Endothelial cell of umbilical vein (primary cell): ENCODE measurements around the gene KIAA0825. TPM values are rescaled to one million over a fixed set of nuclear protein-coding genes. Genes with fewer than 3 reads are reported as not detected.

Experiments used
- BruUV-seq: library from RNA; stranded (reverse); fragments of 400-500 nt; replicated peaks from 2 replicates; lab custom pipeline; 2021; lab: Mats Ljungman, UMichigan
- CTCF ChIA-PET: fragments of 300-600, 350-600 bp; sonication (Branson Sonifier 250); formaldehyde crosslinking; loops from one replicate; lab custom pipeline; 2021; ENCODE audit warnings: antibody characterized with exemption, inconsistent platforms; lab: Charles Lee
- POLR2A ChIA-PET: fragments of 300-600, 350-600 bp; sonication (Branson Sonifier 250); formaldehyde crosslinking; loops from one replicate; lab custom pipeline; 2021; ENCODE audit warnings: antibody characterized with exemption, inconsistent platforms; lab: Charles Lee
- DNase-seq: peaks from one replicate; pipeline ENCODE4 v3.0.0-alpha.2; 2011; ENCODE audit warnings: low read depth, low spot score
- FAIRE-seq: peaks from 2 replicates; lab custom pipeline; 2011; peaks lifted over from hg19 to GRCh38; lab: Jason Lieb, UNC
- H2AFZ ChIP-seq: 2 replicates; pipeline ENCODE4 v1.6.0; 2012; ENCODE audit warnings: low read depth, low read length, control low read depth, inconsistent platforms
- H3K27ac ChIP-seq: 2 replicates; pipeline ENCODE4 v1.5.1; 2011; ENCODE audit warnings: low read depth, mild to moderate bottlenecking, control low read depth, low read length, moderate library complexity; ENCODE audit not compliant: insufficient read depth
- H3K27me3 ChIP-seq, 2 experiments: 2 replicates each; pipeline versions ENCODE4 v1.6.0 to v1.6.1; 2011; ENCODE audit warnings: low read length in 2 of 2, mixed read lengths in 1 of 2; ENCODE audit not compliant: control insufficient read depth in 2 of 2, insufficient read depth in 2 of 2
- H3K36me3 ChIP-seq, 2 experiments: 2 replicates in 1 of 2; 3 replicates in 1 of 2; pipeline ENCODE4 v1.5.1; 2011; ENCODE audit warnings: low read length in 2 of 2, mild to moderate bottlenecking in 1 of 2, moderate library complexity in 1 of 2; ENCODE audit not compliant: control insufficient read depth in 2 of 2, insufficient read depth in 2 of 2; ENCODE audit errors: extremely low read depth in 1 of 2
- H3K4me1 ChIP-seq: 3 replicates; pipeline ENCODE4 v1.5.1; 2011; ENCODE audit warnings: mild to moderate bottlenecking, low read length; ENCODE audit not compliant: control insufficient read depth, insufficient read depth; ENCODE audit errors: extremely low read depth
- H3K4me2 ChIP-seq: 2 replicates; pipeline ENCODE4 v1.6.1; 2011; ENCODE audit warnings: low read length, control low read depth, mixed read lengths; ENCODE audit not compliant: insufficient read depth
- H3K4me3 ChIP-seq, 3 experiments: fragments of 200-600 bp in 1 of 3; sonication (generic), shearing (Covaris generic) in 1 of 3; replicated peaks in 1 of 3; 2 replicates each; pipeline ENCODE4 v1.5.1; 2011 to 2016; ENCODE audit warnings: control low read depth in 3 of 3, low read length in 3 of 3, mild to moderate bottlenecking in 2 of 3, inconsistent platforms in 1 of 3, low read depth in 1 of 3, moderate library complexity in 1 of 3; ENCODE audit not compliant: insufficient read depth in 1 of 3
- H3K79me2 ChIP-seq: 2 replicates; pipeline ENCODE4 v1.6.0; 2012; ENCODE audit warnings: low read length, inconsistent platforms; ENCODE audit not compliant: control insufficient read depth, insufficient read depth
- H3K9ac ChIP-seq: replicated peaks from 2 replicates; pipeline ENCODE3; 2011; ENCODE audit warnings: low read length, control low read depth; ENCODE audit not compliant: insufficient read depth; ENCODE audit errors: extremely low read depth
- H3K9me1 ChIP-seq: replicated peaks from 3 replicates; pipeline ENCODE4 v1.6.0; 2011; ENCODE audit warnings: mild to moderate bottlenecking, low read length; ENCODE audit not compliant: control insufficient read depth, insufficient read depth; ENCODE audit errors: extremely low read depth
- H3K9me3 ChIP-seq: replicated peaks from 2 replicates; pipeline ENCODE4 v1.5.1; 2012; ENCODE audit warnings: low read length, inconsistent platforms; ENCODE audit not compliant: control insufficient read depth, insufficient read depth
- H4K20me1 ChIP-seq: replicated peaks from 2 replicates; pipeline ENCODE3; 2011; ENCODE audit warnings: mild to moderate bottlenecking, low read length; ENCODE audit not compliant: control insufficient read depth, insufficient read depth; ENCODE audit errors: extremely low read depth
- CTCF ChIP-seq, 2 donors: IDR thresholded peaks; 1 replicate in 1 of 2; 2 replicates in 1 of 2; pipeline ENCODE4 v1.5.1; 2011; ENCODE audit warnings: low read length in 2 of 2, mild to moderate bottlenecking in 2 of 2, moderate library complexity in 2 of 2, control low read depth in 1 of 2, inconsistent platforms in 1 of 2, low read depth in 1 of 2; ENCODE audit not compliant: insufficient read depth in 1 of 2; ENCODE audit errors: extremely low read depth in 1 of 2
- EZH2 ChIP-seq: IDR thresholded peaks from 2 replicates; pipeline ENCODE4 v1.6.1; 2012; ENCODE audit warnings: borderline replicate concordance, low read depth, mild to moderate bottlenecking, moderate library complexity, low read length, inconsistent platforms; ENCODE audit not compliant: severe bottlenecking
- FOS ChIP-seq: IDR thresholded peaks from 2 replicates; pipeline ENCODE4 v1.6.1; 2011; ENCODE audit warnings: mild to moderate bottlenecking, low read length, moderate library complexity, borderline replicate concordance; ENCODE audit not compliant: insufficient read depth
- GATA2 ChIP-seq: IDR thresholded peaks from 2 replicates; pipeline ENCODE4 v1.7.0; 2011; ENCODE audit warnings: low read depth, mild to moderate bottlenecking, moderate library complexity, mixed read lengths, low read length; ENCODE audit not compliant: insufficient read length, insufficient read depth
- JUN ChIP-seq: IDR thresholded peaks from 2 replicates; pipeline ENCODE4 v1.6.1; 2011; ENCODE audit warnings: borderline replicate concordance, low read depth; ENCODE audit not compliant: insufficient read length, insufficient read depth
- MAX ChIP-seq: IDR thresholded peaks from 2 replicates; pipeline ENCODE4 v1.6.1; 2011; ENCODE audit not compliant: insufficient read depth, insufficient read length
- MYC ChIP-seq: IDR thresholded peaks from one replicate; pipeline ENCODE4 v1.6.1; 2011; ENCODE audit warnings: mild to moderate bottlenecking, low read depth, low read length
- POLR2A ChIP-seq: IDR thresholded peaks from 2 replicates; pipeline ENCODE4 v1.6.1; 2012; ENCODE audit warnings: low read depth, mild to moderate bottlenecking, control low read depth, low read length
- POLR2AphosphoS5 ChIP-seq: IDR thresholded peaks from 2 replicates; pipeline ENCODE4 v1.6.1; 2012; ENCODE audit warnings: low read depth, mild to moderate bottlenecking, control low read depth, low read length, moderate library complexity; ENCODE audit not compliant: insufficient read depth
- dilution Hi-C: fragments of 300-500 bp; cut with MboI; formaldehyde crosslinking; loops from one replicate; pipeline ENCODE4 v1.15.0; 2019; ENCODE audit warnings: low sequenced_read_pairs; ENCODE audit not compliant: extremely low pct_ligation_motif_present
- intact Hi-C: fragments of 100-400 bp; cut with micrococcal nuclease; formaldehyde crosslinking; loops from one replicate; pipeline ENCODE4 v1.10.0; 2022
- polyA plus RNA-seq, 4 experiments: library from polyadenylated mRNA; depleted of rRNA in 3 of 4; stranded (reverse) in 3 of 4; unstranded in 1 of 4; fragments of >200 nt; gene quantifications; 2 replicates each; pipeline versions ENCODE4 v1.2.1 to v1.2.3, GENCODE V29; 2011 to 2012; ENCODE audit warnings: missing spikeins in 1 of 4
- total RNA-seq: library from RNA; stranded (reverse); gene quantifications from 2 replicates; pipeline ENCODE4 v1.2.3, GENCODE V29; 2021

The KIAA0825 gene
- total and polyA plus RNA-seq, 2 donors (not counting 3 experiments of a cell fraction or from before 2014, with no cell fraction given) = 0.15 to 1.1 TPM

DNA sequence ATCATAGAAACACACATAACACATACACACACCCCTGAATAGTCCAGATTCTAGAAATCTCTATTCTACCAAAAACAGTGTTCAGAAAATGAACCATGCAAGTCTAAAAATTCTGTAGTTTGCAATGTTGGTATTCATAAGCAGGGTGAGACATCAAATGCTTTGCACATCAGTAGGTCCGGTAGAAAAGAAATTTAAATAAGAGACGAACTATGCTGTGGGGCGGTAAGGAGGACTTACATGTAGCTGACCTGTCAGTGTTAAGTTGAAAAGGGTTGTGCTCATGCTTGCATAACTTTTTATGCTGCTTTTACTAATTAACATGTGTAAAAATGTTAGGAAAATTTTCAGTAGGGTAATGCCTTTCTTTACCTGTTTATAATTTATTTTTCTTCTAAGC is 409.1 kb downstream of the KIAA0825 start:
- Histone ChIP-seq H3K4me1 (no peaks in the 10 kb centered on the region), H3K4me3 (no peak overlapping the region), H3K9me3 (no peaks in the 10 kb centered on the region), H3K27me3 (peaks cover 2 to 5% of the 10 kb centered on the region in 2 experiments), H4K20me1 (no peaks in the 10 kb centered on the region), H3K9ac (no peak overlapping the region), H3K79me2 (no peaks in the 10 kb centered on the region), H3K9me1 (no peaks in the 10 kb centered on the region), H3K36me3 (no peaks in the 10 kb centered on the region), H3K27ac (no peak overlapping the region), H2AFZ (no peak overlapping the region), H3K4me2 (no peak overlapping the region)
- ChIA-PET CTCF (no interaction called here), POLR2A (no interaction called here)
- intact Hi-C loops (no loop called here), dilution Hi-C loops (no loop called here)
- TF ChIP-seq GATA2 = no peak
- no peak for TF ChIP-seq CTCF (IDR thresholded peaks at IDR 0.05; ENCODE audit: extremely low read depth in 1 of 2, insufficient read depth in 1 of 2, low read depth in 1 of 2, low read length in 2 of 2)
- TF ChIP-seq JUN = no peak
- TF ChIP-seq POLR2AphosphoS5 = no peak
- TF ChIP-seq MAX = no peak
- no peak for TF ChIP-seq MYC
- no peak for TF ChIP-seq FOS
- TF ChIP-seq EZH2 = no peak
- TF ChIP-seq POLR2A = no peak
- no peak for DNase-seq
- BruUV-seq = no TSS peak
- no peak for FAIRE-seq
